Measurements from ENCODE around the gene ZSCAN4.

GRCh38 chr19:57620673-57621348, 47.9 kb upstream of the ZSCAN4 start:
- TF ChIP-seq POLR2A (IDR thresholded peaks at IDR 0.05; ENCODE audit: low read depth, low read length) (no peak), POLR2AphosphoS5 (IDR thresholded peaks at IDR 0.05; ENCODE audit: low read depth, low read length) (0 out of 2 replicates have a peak, but pooled peaks have one; percentile 38), PAX5 (IDR thresholded peaks at IDR 0.05; ENCODE audit: insufficient read depth, low read length, severe bottlenecking) (no peak), TAF1 (IDR thresholded peaks at IDR 0.05; ENCODE audit: low read depth, low read length) (no peak), SPI1 (IDR thresholded peaks at IDR 0.05; ENCODE audit: low read depth, low read length) (no peak), POU2F2 (IDR thresholded peaks at IDR 0.05; ENCODE audit: low read depth, low read length) (no peak)

Measured in GM12891 (cell line).